ENCODE measurements around the gene LYAR. TPM values are rescaled to one million over a fixed set of nuclear protein-coding genes. Genes with fewer than 3 reads are reported as not detected.

Gene LYAR
- total and polyA plus RNA-seq, 2 of the 13 experiments (the other 11 are each of a cell fraction or from before 2014, with no cell fraction given), result 7.8 to 94.2 TPM

- TF ChIP-seq ZNF781 (CRISPR knock-in tag; IDR thresholded peaks at IDR 0.05; ENCODE audit: borderline replicate concordance, not compliant biosample characterization), result no peak
- TF ChIP-seq ZNF253 (CRISPR knock-in tag; IDR thresholded peaks at IDR 0.05; ENCODE audit: borderline replicate concordance), result no peak
- no peak for TF ChIP-seq ZMAT5 (CRISPR knock-in tag; IDR thresholded peaks at IDR 0.05; ENCODE audit: borderline replicate concordance, low read depth)
- peak; percentile 30 for TF ChIP-seq FOSL2 (CRISPR knock-in tag; IDR thresholded peaks at IDR 0.05)
- no peak for TF ChIP-seq SP4 (CRISPR knock-in tag; IDR thresholded peaks at IDR 0.05)
- TF ChIP-seq HDAC1 (CRISPR knock-in tag; IDR thresholded peaks at IDR 0.05), result peak; percentile 43; the same call in 1 of the 2 replicates
- TF ChIP-seq ZNF282 (IDR thresholded peaks at IDR 0.05; ENCODE audit: partially characterized antibody), result no peak
- TF ChIP-seq ZNF180 (CRISPR knock-in tag; IDR thresholded peaks at IDR 0.05; ENCODE audit: borderline replicate concordance, low read depth), result no peak
- 0 out of 2 replicates have a peak, but pooled peaks have one; percentile 49 for TF ChIP-seq IRF2 (CRISPR knock-in tag; IDR thresholded peaks at IDR 0.05)
- no peak for TF ChIP-seq EHMT2 (IDR thresholded peaks at IDR 0.05; ENCODE audit: borderline replicate concordance, low read depth, low read length)
- peak; percentile 89; the same call in 1 of the 2 replicates for TF ChIP-seq ZNF713 (CRISPR knock-in tag; IDR thresholded peaks at IDR 0.05)
- TF ChIP-seq ZSCAN20 (CRISPR knock-in tag; IDR thresholded peaks at IDR 0.05; ENCODE audit: borderline replicate concordance), result no peak
- 0 out of 2 replicates have a peak, but pooled peaks have one; percentile 31 for TF ChIP-seq MED1 (CRISPR knock-in tag; IDR thresholded peaks at IDR 0.05)
- no peak for TF ChIP-seq ZNF816 (CRISPR knock-in tag; IDR thresholded peaks at IDR 0.05; ENCODE audit: borderline replicate concordance)
- 0 out of 2 replicates have a peak, but pooled peaks have one; percentile 33 for TF ChIP-seq ZNF547 (CRISPR knock-in tag; IDR thresholded peaks at IDR 0.05)
- peak; percentile 67; the same call in 1 of the 2 replicates for TF ChIP-seq SALL1 (CRISPR knock-in tag; IDR thresholded peaks at IDR 0.05)
- peak; percentile 79 for TF ChIP-seq ZMYM4 (CRISPR knock-in tag; IDR thresholded peaks at IDR 0.05)
- peak; percentile 55 for TF ChIP-seq UBTF (CRISPR knock-in tag; IDR thresholded peaks at IDR 0.05)
- no peak for TF ChIP-seq RFXANK (CRISPR knock-in tag; IDR thresholded peaks at IDR 0.05)
- TF ChIP-seq DBP (CRISPR knock-in tag; IDR thresholded peaks at IDR 0.05; ENCODE audit: not compliant biosample characterization), result no peak
- TF ChIP-seq POLR2AphosphoS5 (IDR thresholded peaks at IDR 0.05; ENCODE audit: low read depth, low read length), result no peak
- TF ChIP-seq ZBTB43 (CRISPR knock-in tag; conservative IDR thresholded peaks at IDR 0.05), result no peak
- TF ChIP-seq GATA4 (IDR thresholded peaks at IDR 0.05; ENCODE audit: borderline replicate concordance, low read depth), result no peak
- TF ChIP-seq ZNF879 (CRISPR knock-in tag; IDR thresholded peaks at IDR 0.05), result no peak
- peak; percentile 58; the same call in 1 of the 2 replicates for TF ChIP-seq PHF20 (CRISPR knock-in tag; IDR thresholded peaks at IDR 0.05)
- no peak for TF ChIP-seq AKAP8 (CRISPR knock-in tag; IDR thresholded peaks at IDR 0.05)
- TF ChIP-seq TOE1 (CRISPR knock-in tag; IDR thresholded peaks at IDR 0.05), result no peak
- TF ChIP-seq NFIC (IDR thresholded peaks at IDR 0.05; ENCODE audit: low read length), result no peak
- TF ChIP-seq U2AF1 (optimal IDR thresholded peaks at IDR 0.05; ENCODE audit: low read depth, low read length), result no peak
Measured at GRCh38 chr4:4327652-4328121, 37.7 kb upstream of the LYAR start (continued).

Measured in HepG2 (cell line).